Thoracic aorta (tissue), 2 donors: ENCODE measurements around the gene CDCA7L. TPM values are rescaled to one million over a fixed set of nuclear protein-coding genes. Genes with fewer than 3 reads are reported as not detected.
"Not testable (repeated sequence)": the region's sequence is repeated elsewhere in the genome, so short reads cannot be mapped to it uniquely, and the experiment has no call there.

Source experiments
- ATAC-seq: fragments of 150-250 bp; one replicate; pipeline ENCODE4 v1.8.0; 2017; ENCODE audit warnings: low read depth; ENCODE audit not compliant: insufficient number of reproducible peaks, low FRiP score
- DNase-seq: peaks from one replicate; pipeline ENCODE4 v3.0.0-alpha.2; 2020; ENCODE audit warnings: low spot score
- H3K27ac ChIP-seq, 2 donors: fragments of 200-600 bp; sonication (generic); 1 replicate in 1 of 2; 2 replicates in 1 of 2; pipeline ENCODE4 v1.5.1; 2016; ENCODE audit warnings: mild to moderate bottlenecking in 2 of 2, moderate library complexity in 2 of 2
- H3K27me3 ChIP-seq: fragments of 200-600 bp; sonication (generic); replicated peaks from 2 replicates; pipeline ENCODE4 v1.6.0; 2016; ENCODE audit warnings: mild to moderate bottlenecking; ENCODE audit not compliant: insufficient read depth
- H3K36me3 ChIP-seq: fragments of 200-600 bp; sonication (generic); one replicate; pipeline ENCODE4 v1.5.1; 2016
- H3K4me1 ChIP-seq, 2 donors: fragments of 200-600 bp; sonication (generic); 1 replicate in 1 of 2; 2 replicates in 1 of 2; pipeline versions ENCODE4 v1.5.1 to v1.6.0; 2016; ENCODE audit warnings: low read depth in 2 of 2, mild to moderate bottlenecking in 1 of 2; ENCODE audit not compliant: control insufficient read depth in 1 of 2
- H3K4me3 ChIP-seq: fragments of 200-600 bp; sonication (generic); 2 replicates; pipeline ENCODE4 v1.5.1; 2016; ENCODE audit warnings: mild to moderate bottlenecking
- H3K9me3 ChIP-seq: fragments of 200-600 bp; sonication (generic); 2 replicates; pipeline ENCODE4 v1.5.1; 2016
- CTCF ChIP-seq: fragments of 200-600 bp; sonication (generic); IDR thresholded peaks from one replicate; pipeline ENCODE4 v1.5.1; 2019; ENCODE audit warnings: antibody characterized with exemption
- total RNA-seq, 2 donors: library from RNA; depleted of rRNA; stranded (reverse); fragments of >200 nt; gene quantifications; one replicate each; pipeline versions ENCODE4 v1.1.0 to v1.2.3, GENCODE V29; 2016

CDCA7L gene
- total RNA-seq, 2 donors from 2014 or later: 2.5 to 13.9 TPM

GRCh38 chr7:21939858-21940372 is 5.8 kb downstream of the CDCA7L start:
- Histone ChIP-seq H3K4me3 (no peak overlapping the region), H3K36me3 (no peaks in the 10 kb centered on the region), H3K4me1 (peaks cover 0 to 6% of the 10 kb centered on the region in 2 donors), H3K27me3 (no peaks in the 10 kb centered on the region), H3K9me3 (no peaks in the 10 kb centered on the region), H3K27ac (no peak overlapping the region)
- ATAC-seq: no peak
- TF ChIP-seq CTCF: no peak
- no peak for DNase-seq

- no peaks in the 10 kb centered on the region for H3K36me3 ChIP-seq
- no peak overlapping the region for H3K4me3 ChIP-seq
- no peak for TF ChIP-seq CTCF
- ATAC-seq: no peak
- no peaks in the 10 kb centered on the region for H3K4me1 ChIP-seq
- no peaks in the 10 kb centered on the region for H3K27me3 ChIP-seq
- DNase-seq: no peak
- no peak overlapping the region for H3K27ac ChIP-seq
- H3K9me3 ChIP-seq: no peaks in the 10 kb centered on the region
Observed at GRCh38 chr7:21939136-21939857, 6.4 kb downstream of the CDCA7L start.

- Histone ChIP-seq H3K27me3 (no peaks in the 10 kb centered on the region), H3K4me3 (no peak overlapping the region), H3K4me1 (no peaks in the 10 kb centered on the region), H3K9me3 (no peaks in the 10 kb centered on the region), H3K27ac (no peak overlapping the region), H3K36me3 (no peaks in the 10 kb centered on the region)
- no peak for TF ChIP-seq CTCF
- DNase-seq: no peak
- ATAC-seq: no peak
Observed at GRCh38 chr7:21938463-21938862, 7.2 kb downstream of the CDCA7L start.

GRCh38 chr7:21934808-21935207 is 10.9 kb downstream of the CDCA7L start:
- Histone ChIP-seq H3K4me1 (no peaks in the 10 kb centered on the region), H3K27me3 (no peaks in the 10 kb centered on the region), H3K36me3 (no peaks in the 10 kb centered on the region), H3K9me3 (peaks cover 5% of the 10 kb centered on the region), H3K4me3 (no peak overlapping the region), H3K27ac (no peak overlapping the region)
- TF ChIP-seq CTCF: no peak
- DNase-seq (no peak), ATAC-seq (no peak)

- not testable (repeated sequence) for H3K4me1 ChIP-seq, ATAC-seq, H3K9me3 ChIP-seq, DNase-seq, H3K4me3 ChIP-seq, H3K27ac ChIP-seq, H3K27me3 ChIP-seq, H3K36me3 ChIP-seq
Observed at GRCh38 chr7:21933293-21933692, 12.4 kb downstream of the CDCA7L start.

- no peak overlapping the region for H3K4me3 ChIP-seq
- H3K27ac ChIP-seq: no peak overlapping the region
- no peaks in the 10 kb centered on the region for H3K4me1 ChIP-seq
- DNase-seq: no peak
- no peaks in the 10 kb centered on the region for H3K36me3 ChIP-seq
- H3K27me3 ChIP-seq: no peaks in the 10 kb centered on the region
- no peak for ATAC-seq
- peaks cover 6% of the 10 kb centered on the region for H3K9me3 ChIP-seq
- TF ChIP-seq CTCF: no peak
Observed at GRCh38 chr7:21927693-21928092, 18.0 kb downstream of the CDCA7L start.
